CD4-positive, alpha-beta T cell (primary cell): Measurements from ENCODE around the gene EMC9. TPM values are rescaled to one million over a fixed set of nuclear protein-coding genes. Genes with fewer than 3 reads are reported as not detected.

Source experiments
- ATAC-seq: fragments of 200-7000 bp; cut with Tn5 transposase; one replicate; pipeline ENCODE4 v1.10.0; 2022; ENCODE audit warnings: mild to moderate bottlenecking; ENCODE audit not compliant: poor library complexity
- CTCF ChIA-PET: fragments of 350-600 bp; sonication (Branson Sonifier 250); formaldehyde crosslinking; loops from one replicate; lab custom pipeline; 2021; ENCODE audit warnings: antibody characterized with exemption, inconsistent platforms; lab: Charles Lee
- POLR2A ChIA-PET: fragments of 350-600 bp; sonication (Branson Sonifier 250); formaldehyde crosslinking; loops from one replicate; lab custom pipeline; 2021; ENCODE audit warnings: antibody characterized with exemption, inconsistent platforms; lab: Charles Lee
- DNase-seq, 14 experiments: peaks; one replicate each; pipeline ENCODE4 v3.0.0-alpha.2; 2013 to 2020; ENCODE audit warnings: mixed read lengths in 2 of 14
- H3K27ac ChIP-seq, 2 donors: one replicate each; pipeline versions ENCODE4 v1.5.1 to v1.7.0; 2013; ENCODE audit warnings: low read length in 2 of 2, low read depth in 1 of 2, mild to moderate bottlenecking in 1 of 2
- H3K27me3 ChIP-seq, 2 experiments: 1 replicate in 1 of 2; 2 replicates in 1 of 2; pipeline versions ENCODE4 v1.6.1 to v1.7.0; 2013; ENCODE audit warnings: low read length in 2 of 2, control low read depth in 1 of 2, mild to moderate bottlenecking in 1 of 2, moderate library complexity in 1 of 2; ENCODE audit not compliant: insufficient read depth in 2 of 2, control insufficient read depth in 1 of 2
- H3K36me3 ChIP-seq: one replicate; pipeline ENCODE4 v1.6.1; 2013; ENCODE audit warnings: low read length, control low read depth; ENCODE audit not compliant: insufficient read depth
- H3K4me1 ChIP-seq: one replicate; pipeline ENCODE4 v1.6.1; 2013; ENCODE audit warnings: low read length, control low read depth; ENCODE audit not compliant: insufficient read depth
- H3K4me3 ChIP-seq: one replicate; pipeline ENCODE4 v1.5.1; 2013; ENCODE audit warnings: mild to moderate bottlenecking, low read length, moderate library complexity
- H3K9me3 ChIP-seq, 2 experiments: 1 replicate in 1 of 2; 2 replicates in 1 of 2; pipeline versions ENCODE4 v1.6.1 to v1.7.0; 2013; ENCODE audit warnings: low read length in 2 of 2, mild to moderate bottlenecking in 2 of 2, control low read depth in 1 of 2, moderate library complexity in 1 of 2; ENCODE audit not compliant: control insufficient read depth in 1 of 2, insufficient read depth in 1 of 2
- H3K27ac Mint-ChIP-seq: one replicate; pipeline ENCODE4 v1.8.0; 2020; ENCODE audit warnings: mixed read lengths
- H3K27me3 Mint-ChIP-seq: one replicate; pipeline ENCODE4 v1.8.0; 2021; ENCODE audit warnings: mixed read lengths
- H3K36me3 Mint-ChIP-seq: one replicate; pipeline ENCODE4 v1.8.0; 2021; ENCODE audit warnings: low read depth, mixed read lengths
- H3K4me1 Mint-ChIP-seq: one replicate; pipeline ENCODE4 v1.8.0; 2021; ENCODE audit warnings: low read depth, mixed read lengths
- H3K4me3 Mint-ChIP-seq: one replicate; pipeline ENCODE4 v1.8.0; 2020; ENCODE audit warnings: mild to moderate bottlenecking, mixed read lengths
- H3K9me3 Mint-ChIP-seq: one replicate; pipeline ENCODE4 v1.8.0; 2020; ENCODE audit warnings: mixed read lengths
- intact Hi-C, 2 experiments: fragments of 100-400 bp; cut with DNase I in 1 of 2; cut with micrococcal nuclease in 1 of 2; formaldehyde crosslinking; loops; one replicate each; pipeline versions ENCODE4 v1.15.1 to v1.9.0; 2023 to 2025; cut with DNase I, micrococcal nuclease
- total RNA-seq, 174 experiments: library from RNA in 2 of 174; stranded (reverse) in 2 of 174; gene quantifications; one replicate each; pipeline ENCODE4 v1.2.3 and lab custom pipeline; 2021 to 2026
- TF ChIP-seq, protein P1 (sequence below): fragments of 200-600 bp; IDR thresholded peaks from one replicate; pipeline ENCODE4 v1.8.0; 2022; ENCODE audit warnings: antibody characterized with exemption, mild to moderate bottlenecking

Gene EMC9
- total RNA-seq, 2 experiments from 2014 or later: 11.8 to 13.1 TPM

DNA sequence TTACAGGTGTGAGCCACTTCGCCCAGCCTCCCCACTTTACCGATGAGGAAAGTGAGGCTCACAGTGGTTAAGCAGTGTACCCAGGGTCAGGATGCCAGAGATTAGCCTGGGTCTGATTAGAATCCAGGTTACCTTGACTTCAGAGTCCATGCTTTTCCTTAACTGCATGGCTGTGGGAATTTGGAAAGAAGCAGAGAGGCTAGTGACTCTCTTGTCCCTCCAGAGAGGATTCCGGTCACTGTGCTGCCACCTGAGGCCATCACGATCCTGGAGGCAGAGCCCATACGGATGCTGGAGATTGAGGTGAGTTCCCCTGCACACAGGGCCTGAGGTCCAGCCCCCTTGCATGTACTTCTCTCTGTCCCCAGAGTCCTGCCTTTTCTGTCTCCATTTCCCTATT lies 35.2 kb upstream of the EMC9 start:
- CTCF ChIA-PET: interaction anchor here (2.0 kb wide), 1 partner anchor 16 kb away, joined by 9 read pairs; the partner anchor contains the start of gene IRF9
- DNase-seq: no peak
- H3K4me3 Mint-ChIP-seq: no peak overlapping the region
- intact Hi-C loops: no loop called here
- Histone ChIP-seq H3K9me3 (no peaks in the 10 kb centered on the region), H3K27me3 (no peaks in the 10 kb centered on the region), H3K4me1 (peaks cover 13% of the 10 kb centered on the region), H3K36me3 (peaks cover 64% of the 10 kb centered on the region), H3K27ac (no peak overlapping the region), H3K4me3 (no peak overlapping the region)
- H3K36me3 Mint-ChIP-seq: peaks cover 70% of the 10 kb centered on the region
- no peaks in the 10 kb centered on the region for H3K9me3 Mint-ChIP-seq
- TF ChIP-seq, protein P1, sequence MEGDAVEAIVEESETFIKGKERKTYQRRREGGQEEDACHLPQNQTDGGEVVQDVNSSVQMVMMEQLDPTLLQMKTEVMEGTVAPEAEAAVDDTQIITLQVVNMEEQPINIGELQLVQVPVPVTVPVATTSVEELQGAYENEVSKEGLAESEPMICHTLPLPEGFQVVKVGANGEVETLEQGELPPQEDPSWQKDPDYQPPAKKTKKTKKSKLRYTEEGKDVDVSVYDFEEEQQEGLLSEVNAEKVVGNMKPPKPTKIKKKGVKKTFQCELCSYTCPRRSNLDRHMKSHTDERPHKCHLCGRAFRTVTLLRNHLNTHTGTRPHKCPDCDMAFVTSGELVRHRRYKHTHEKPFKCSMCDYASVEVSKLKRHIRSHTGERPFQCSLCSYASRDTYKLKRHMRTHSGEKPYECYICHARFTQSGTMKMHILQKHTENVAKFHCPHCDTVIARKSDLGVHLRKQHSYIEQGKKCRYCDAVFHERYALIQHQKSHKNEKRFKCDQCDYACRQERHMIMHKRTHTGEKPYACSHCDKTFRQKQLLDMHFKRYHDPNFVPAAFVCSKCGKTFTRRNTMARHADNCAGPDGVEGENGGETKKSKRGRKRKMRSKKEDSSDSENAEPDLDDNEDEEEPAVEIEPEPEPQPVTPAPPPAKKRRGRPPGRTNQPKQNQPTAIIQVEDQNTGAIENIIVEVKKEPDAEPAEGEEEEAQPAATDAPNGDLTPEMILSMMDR: no peak
- H3K4me1 Mint-ChIP-seq: peaks cover 20% of the 10 kb centered on the region
- no peak overlapping the region for H3K27ac Mint-ChIP-seq
- POLR2A ChIA-PET: interaction anchor here (0.9 to 2.3 kb wide), 3 partner anchors 15 to 62 kb away, joined by 3 to 11 read pairs (median 4); partner anchors contain the start of genes DCAF11, IRF9, NRL and PSME1
- no peak for ATAC-seq
- no peaks in the 10 kb centered on the region for H3K27me3 Mint-ChIP-seq

- Histone ChIP-seq H3K9me3 (no peaks in the 10 kb centered on the region), H3K27me3 (no peaks in the 10 kb centered on the region), H3K4me3 (peak overlapping the region; percentile 56), H3K36me3 (peaks cover 37% of the 10 kb centered on the region), H3K27ac (peak overlapping the region in 1 of 2 donors; percentile 44), H3K4me1 (peaks cover 21% of the 10 kb centered on the region)
- H3K27me3 Mint-ChIP-seq: no peaks in the 10 kb centered on the region
- intact Hi-C loops: no loop called here
- H3K36me3 Mint-ChIP-seq: peaks cover 50% of the 10 kb centered on the region
- ChIA-PET CTCF (interaction anchor here (1.4 kb wide), 1 partner anchor 12 kb away, joined by 3 read pairs; no protein-coding TSS in a partner anchor), POLR2A (interaction anchor here (0.8 to 5.4 kb wide), 6 partner anchors 11 to 59 kb away, joined by 3 to 53 read pairs (median 5); partner anchors contain the start of genes DCAF11, EMC9, IPO4 and IRF9)
- H3K9me3 Mint-ChIP-seq: no peaks in the 10 kb centered on the region
- H3K27ac Mint-ChIP-seq: peak overlapping the region; percentile 74
- H3K4me3 Mint-ChIP-seq: peak overlapping the region; percentile 82
- peaks cover 36% of the 10 kb centered on the region for H3K4me1 Mint-ChIP-seq
- ATAC-seq (no peak), DNase-seq (no peak)
- TF ChIP-seq, protein P1: no peak
Observed at GRCh38 chr14:24172871-24173281, 31.5 kb upstream of the EMC9 start.

DNA sequence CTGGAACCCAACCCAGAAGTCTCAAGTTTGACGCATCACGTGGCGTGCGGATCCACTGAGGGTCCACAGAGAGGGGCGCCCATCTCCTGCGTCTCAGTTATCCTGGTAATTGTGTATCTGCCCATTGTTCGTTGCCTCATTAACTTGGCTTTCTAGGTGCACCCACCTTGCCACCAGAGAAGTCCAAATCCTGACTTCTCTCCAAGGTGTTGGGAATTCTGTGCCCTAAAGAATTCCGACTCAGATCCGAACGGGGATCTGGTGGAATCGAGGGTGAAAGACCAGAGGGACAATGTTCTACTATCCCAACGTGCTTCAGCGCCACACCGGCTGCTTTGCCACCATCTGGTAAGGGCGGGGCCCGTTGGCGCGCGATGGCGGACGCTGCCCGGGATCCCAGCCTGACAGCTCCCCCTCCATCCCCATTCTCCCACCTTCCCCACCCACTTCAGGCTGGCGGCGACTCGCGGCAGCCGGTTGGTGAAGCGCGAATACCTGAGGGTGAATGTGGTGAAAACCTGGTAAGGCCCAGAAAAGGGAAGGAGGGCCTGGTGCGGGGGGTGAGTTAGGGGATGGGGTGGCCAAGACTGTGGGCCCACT lies 31.0 kb upstream of the EMC9 start:
- H3K36me3 ChIP-seq: peaks cover 37% of the 10 kb centered on the region
- H3K4me3 ChIP-seq: peak overlapping the region; percentile 56
- no peaks in the 10 kb centered on the region for H3K9me3 Mint-ChIP-seq
- CTCF ChIA-PET: interaction anchor here (1.4 to 1.8 kb wide), 2 partner anchors 11 to 12 kb away, joined by 3 to 9 read pairs; partner anchors contain the start of gene IRF9
- POLR2A ChIA-PET: interaction anchor here (1.3 to 5.4 kb wide), 6 partner anchors 11 to 92 kb away, joined by 3 to 53 read pairs (median 8); partner anchors contain the start of genes DCAF11, EMC9, IPO4 and IRF9
- H3K4me1 Mint-ChIP-seq: peaks cover 40% of the 10 kb centered on the region
- peaks cover 21% of the 10 kb centered on the region for H3K4me1 ChIP-seq
- H3K27me3 Mint-ChIP-seq: no peaks in the 10 kb centered on the region
- TF ChIP-seq, protein P1: no peak
- H3K27me3 ChIP-seq: no peaks in the 10 kb centered on the region
- H3K27ac Mint-ChIP-seq: peak overlapping the region; percentile 79
- no peaks in the 10 kb centered on the region for H3K9me3 ChIP-seq
- no peak for ATAC-seq
- DNase-seq: no peak
- H3K36me3 Mint-ChIP-seq: peaks cover 51% of the 10 kb centered on the region
- intact Hi-C loops: no loop called here
- H3K27ac ChIP-seq: peak overlapping the region; percentile 29 to 44
- peak overlapping the region; percentile 89 for H3K4me3 Mint-ChIP-seq
